ENCODE data around the gene NCLN.

GRCh38 chr19:3254520-3254919 is 68.8 kb downstream of the NCLN start:
- TF ChIP-seq POLR2AphosphoS5 (IDR thresholded peaks at IDR 0.05; ENCODE audit: insufficient read depth in 1 of 2, low read depth in 1 of 2) (no peak), CTCF (IDR thresholded peaks at IDR 0.05) (no peak)

All from vagina (tissue), 2 donors.